Mesenteric fat pad (tissue), 1 donor: ENCODE results near the gene KCNK13. TPM values are rescaled to one million over a fixed set of nuclear protein-coding genes. Genes with fewer than 3 reads are reported as not detected.
"Not testable (repeated sequence)": the region's sequence is repeated elsewhere in the genome, so short reads cannot be mapped to it uniquely, and the experiment has no call there.

Source experiments
- DNase-seq: peaks from one replicate; pipeline ENCODE4 v3.0.0-alpha.2; 2020; ENCODE audit warnings: low spot score
- total RNA-seq: library from RNA; stranded (reverse); fragmentation: NEBNext Ultra II Directional; extraction: Animal tissue kit (Norgen Biotek cat#: 25700); gene quantifications from one replicate; pipeline ENCODE4 v1.2.1, GENCODE V29; 2021
- donor health status: DM: yes; HTN: yes; CAD: no.

Gene KCNK13
- total RNA-seq, 1 donor from 2014 or later: 1.3 TPM

- DNase-seq: no peak
Measured at GRCh38 chr14:90191585-90191984, 129.8 kb downstream of the KCNK13 start.

- DNase-seq: no peak
Measured at GRCh38 chr14:90193925-90194324, 132.1 kb downstream of the KCNK13 start.

- no peak for DNase-seq
Measured at GRCh38 chr14:90194706-90195105, 132.9 kb downstream of the KCNK13 start.

GRCh38 chr14:90198541-90199060 lies 136.8 kb downstream of the KCNK13 start:
- no peak for DNase-seq

GRCh38 chr14:90200546-90200945 lies 138.8 kb downstream of the KCNK13 start:
- DNase-seq: not testable (repeated sequence)

GRCh38 chr14:90201344-90201743 lies 139.6 kb downstream of the KCNK13 start:
- no peak for DNase-seq

- DNase-seq: no peak
Measured at GRCh38 chr14:90204516-90204915, 142.7 kb downstream of the KCNK13 start.

- DNase-seq: no peak
Measured at GRCh38 chr14:90213099-90213748, 151.4 kb downstream of the KCNK13 start.

GRCh38 chr14:90228478-90228877 lies 166.7 kb downstream of the KCNK13 start:
- DNase-seq: no peak

GRCh38 chr14:90229942-90230341 lies 168.1 kb downstream of the KCNK13 start:
- DNase-seq: not testable (repeated sequence)

Other genes with a start within 250 kb of the KCNK13 start
- 6.1 TPM for gene EFCAB11, start 107.3 kb upstream of the KCNK13 start, total RNA-seq
- gene TDP1, start 106.1 kb upstream of the KCNK13 start, total RNA-seq: 13.6 TPM
- gene PSMC1, start 194.6 kb downstream of the KCNK13 start, total RNA-seq: 107 TPM